Esophagus (tissue), 2 donors: ENCODE results near the gene MIF4GD. TPM values are rescaled to one million over a fixed set of nuclear protein-coding genes. Genes with fewer than 3 reads are reported as not detected.

ENCODE experiments used
- H3K27ac ChIP-seq, 2 donors: one replicate each; pipeline ENCODE4 v1.5.1; 2013; ENCODE audit warnings: low read depth in 2 of 2, mild to moderate bottlenecking in 2 of 2, inconsistent platforms in 1 of 2, low read length in 1 of 2, moderate library complexity in 1 of 2
- H3K27me3 ChIP-seq, 2 donors: one replicate each; pipeline ENCODE4 v1.6.1; 2013; ENCODE audit warnings: low read length in 2 of 2, control low read depth in 1 of 2, mild to moderate bottlenecking in 1 of 2; ENCODE audit not compliant: insufficient read depth in 2 of 2, control insufficient read depth in 1 of 2
- H3K36me3 ChIP-seq, 2 donors: one replicate each; pipeline ENCODE4 v1.6.1; 2013; ENCODE audit warnings: low read length in 1 of 2; ENCODE audit not compliant: control insufficient read depth in 2 of 2, insufficient read depth in 2 of 2
- H3K4me1 ChIP-seq, 2 donors: one replicate each; pipeline ENCODE4 v1.6.1; 2013; ENCODE audit warnings: low read length in 1 of 2; ENCODE audit not compliant: control insufficient read depth in 2 of 2, insufficient read depth in 2 of 2
- H3K4me3 ChIP-seq, 2 donors: one replicate each; pipeline ENCODE4 v1.5.1; 2013; ENCODE audit warnings: low read length in 2 of 2, mild to moderate bottlenecking in 2 of 2, low read depth in 1 of 2, moderate library complexity in 1 of 2
- H3K9me3 ChIP-seq, 2 donors: one replicate each; pipeline ENCODE4 v1.6.1; 2013; ENCODE audit warnings: mild to moderate bottlenecking in 2 of 2, low read depth in 1 of 2, low read length in 1 of 2, moderate library complexity in 1 of 2; ENCODE audit not compliant: control insufficient read depth in 2 of 2, insufficient read depth in 1 of 2
- WGBS, 2 donors: extraction: QIAGEN DNeasy Blood & Tissue Kit; methylation state at CpG; one replicate each; pipeline ENCODE4 v1.1.7; 2013; 5-methylcytosine and 5-hydroxymethylcytosine counted together
- polyA plus RNA-seq, 2 donors: library from polyadenylated mRNA; stranded (reverse); fragments of 200-250 nt; gene quantifications; one replicate each; pipeline ENCODE4 v1.2.3, GENCODE V29; 2013
- donor health status: healthy with polysubstance abuse.
- donor health status: Bipolar disorder and iron deficiency.

The MIF4GD gene
- polyA plus RNA-seq, 2 donors, result 9.3 to 23.3 TPM

GRCh38 chr17:75228305-75228704 is 42.7 kb downstream of the MIF4GD start:
- no peak overlapping the region for H3K27ac ChIP-seq
- 47 to 57% methylated on average over 2 of the region's 2 CpGs for WGBS, 2 donors
- H3K4me1 ChIP-seq, result peaks cover 0 to 2% of the 10 kb centered on the region in 2 donors
- no peaks in the 10 kb centered on the region for H3K9me3 ChIP-seq
- H3K36me3 ChIP-seq, result peaks cover 16 to 43% of the 10 kb centered on the region in 2 donors
- H3K4me3 ChIP-seq, result no peak overlapping the region
- no peaks in the 10 kb centered on the region for H3K27me3 ChIP-seq

DNA sequence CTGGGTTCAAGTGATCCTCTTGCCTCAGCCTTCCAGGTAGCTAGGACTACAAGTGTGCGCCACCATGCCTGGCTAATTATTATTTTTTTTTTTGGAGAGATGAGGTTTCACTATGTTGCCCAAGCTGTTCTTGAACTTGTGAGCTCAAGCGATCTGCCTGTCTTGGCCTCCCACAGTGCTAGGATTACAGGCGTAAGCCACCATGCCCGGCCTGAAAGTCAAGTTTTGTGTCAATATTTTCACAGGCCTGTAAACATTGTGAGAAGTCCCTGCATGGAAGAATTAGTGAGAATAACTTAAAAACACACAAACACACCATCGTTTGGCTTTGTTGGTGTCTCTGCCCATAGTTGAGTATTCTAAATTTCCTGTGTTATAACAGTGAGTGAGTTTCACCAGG is 43.3 kb downstream of the MIF4GD start:
- H3K36me3 ChIP-seq, result peaks cover 12 to 40% of the 10 kb centered on the region in 2 donors
- H3K4me3 ChIP-seq, result no peak overlapping the region
- WGBS, 2 donors, result 75 to 80% methylated on average over 5 of the region's 5 CpGs
- H3K4me1 ChIP-seq, result peaks cover 0 to 2% of the 10 kb centered on the region in 2 donors
- H3K27ac ChIP-seq, result no peak overlapping the region
- no peaks in the 10 kb centered on the region for H3K27me3 ChIP-seq
- no peaks in the 10 kb centered on the region for H3K9me3 ChIP-seq

- H3K27ac ChIP-seq, result no peak overlapping the region
- 74 to 77% methylated on average over 14 of the region's 14 CpGs for WGBS, 2 donors
- H3K4me1 ChIP-seq, result peaks cover 0 to 2% of the 10 kb centered on the region in 2 donors
- H3K9me3 ChIP-seq, result no peaks in the 10 kb centered on the region
- H3K27me3 ChIP-seq, result no peaks in the 10 kb centered on the region
- H3K36me3 ChIP-seq, result peaks cover 8 to 26% of the 10 kb centered on the region in 2 donors
- no peak overlapping the region for H3K4me3 ChIP-seq
Measured at GRCh38 chr17:75225016-75225415, 46.0 kb downstream of the MIF4GD start.

GRCh38 chr17:75219815-75220214 is 51.2 kb downstream of the MIF4GD start:
- Histone ChIP-seq H3K9me3 (no peaks in the 10 kb centered on the region), H3K27ac (no peak overlapping the region), H3K27me3 (no peaks in the 10 kb centered on the region), H3K4me1 (no peaks in the 10 kb centered on the region), H3K36me3 (peaks cover 6 to 16% of the 10 kb centered on the region in 2 donors), H3K4me3 (no peak overlapping the region)
- 98 to 99% methylated on average over 3 of the region's 3 CpGs for WGBS, 2 donors

GRCh38 chr17:75218131-75218530 is 52.9 kb downstream of the MIF4GD start:
- Histone ChIP-seq H3K4me1 (no peaks in the 10 kb centered on the region), H3K27ac (no peak overlapping the region), H3K27me3 (no peaks in the 10 kb centered on the region), H3K36me3 (peaks cover 6 to 25% of the 10 kb centered on the region in 2 donors), H3K9me3 (no peaks in the 10 kb centered on the region), H3K4me3 (no peak overlapping the region)
- 90 to 93% methylated on average over 6 of the region's 6 CpGs for WGBS, 2 donors

Other genes starting within 250 kb of the MIF4GD start
- 100 to 1,000 TPM; 465 to 697 TPM for gene ATP5PD, start 224.3 kb downstream of the MIF4GD start, polyA plus RNA-seq
- 10 to 100 TPM in 1 of 2 donors, 1 to 10 TPM in 1; 10.0 to 11.5 TPM for gene KCTD2, start 224.0 kb downstream of the MIF4GD start, polyA plus RNA-seq
- 1 to 10 TPM; 8.7 to 10.0 TPM for gene SLC16A5, start 183.3 kb downstream of the MIF4GD start, polyA plus RNA-seq
- gene ARMC7, start 161.3 kb downstream of the MIF4GD start, polyA plus RNA-seq, result 1 to 10 TPM; 6.3 to 7.0 TPM
- 10 to 100 TPM; 64.2 to 79.0 TPM for gene NT5C, start 139.5 kb downstream of the MIF4GD start, polyA plus RNA-seq
- 100 to 1,000 TPM; 292 to 300 TPM for gene JPT1, start 116.7 kb downstream of the MIF4GD start, polyA plus RNA-seq
- gene SUMO2, start 88.3 kb downstream of the MIF4GD start, polyA plus RNA-seq, result 10 to 100 TPM; 68.8 to 76.0 TPM
- 10 to 100 TPM; 31.1 to 37.1 TPM for gene NUP85, start 65.6 kb downstream of the MIF4GD start, polyA plus RNA-seq
- gene GGA3, start 9.6 kb downstream of the MIF4GD start, polyA plus RNA-seq, result 10 to 100 TPM; 22.8 to 33.2 TPM
- 10 to 100 TPM; 44.8 to 70.5 TPM for gene MRPS7, start 9.4 kb downstream of the MIF4GD start, polyA plus RNA-seq
- gene SLC25A19, start 18.2 kb upstream of the MIF4GD start, polyA plus RNA-seq, result 1 to 10 TPM; 7.8 to 9.3 TPM
- gene GRB2, start 134.4 kb upstream of the MIF4GD start, polyA plus RNA-seq, result 10 to 100 TPM; 23.2 to 36.6 TPM
- gene TMEM94, start 185.4 kb upstream of the MIF4GD start, polyA plus RNA-seq, result 10 to 100 TPM; 26.4 to 38.9 TPM
- gene CASKIN2, start 244.3 kb upstream of the MIF4GD start, polyA plus RNA-seq, result 10 to 100 TPM in 1 of 2 donors, 1 to 10 TPM in 1; 6.3 to 10.5 TPM
- gene TSEN54, start 245.3 kb upstream of the MIF4GD start, polyA plus RNA-seq, result 10 to 100 TPM; 25.1 to 31.5 TPM